ENCODE measurements around the gene PRIMA1.

Gene PRIMA1

DNA sequence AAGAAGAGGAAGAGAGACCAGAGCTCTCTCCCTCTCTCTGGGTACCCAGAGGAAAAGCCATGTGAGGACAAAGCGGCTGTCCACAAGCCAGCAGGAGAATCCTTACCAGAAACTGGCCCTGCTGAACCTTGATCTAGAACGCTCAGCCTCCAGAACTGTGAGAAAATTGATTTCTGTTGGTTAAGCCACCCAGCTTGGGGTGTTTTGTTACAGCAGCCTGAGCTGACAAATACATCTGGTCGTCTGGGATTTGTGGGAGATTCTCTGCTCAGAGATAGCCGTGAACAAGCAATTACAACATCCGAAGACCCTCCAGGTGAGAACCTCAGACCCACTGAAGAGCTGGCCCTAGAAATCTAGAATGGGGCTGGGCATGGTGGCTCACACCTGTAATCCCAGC is 6.5 kb upstream of the PRIMA1 start:
- DNase-seq (ENCODE audit: low spot score), result no peak

DNA sequence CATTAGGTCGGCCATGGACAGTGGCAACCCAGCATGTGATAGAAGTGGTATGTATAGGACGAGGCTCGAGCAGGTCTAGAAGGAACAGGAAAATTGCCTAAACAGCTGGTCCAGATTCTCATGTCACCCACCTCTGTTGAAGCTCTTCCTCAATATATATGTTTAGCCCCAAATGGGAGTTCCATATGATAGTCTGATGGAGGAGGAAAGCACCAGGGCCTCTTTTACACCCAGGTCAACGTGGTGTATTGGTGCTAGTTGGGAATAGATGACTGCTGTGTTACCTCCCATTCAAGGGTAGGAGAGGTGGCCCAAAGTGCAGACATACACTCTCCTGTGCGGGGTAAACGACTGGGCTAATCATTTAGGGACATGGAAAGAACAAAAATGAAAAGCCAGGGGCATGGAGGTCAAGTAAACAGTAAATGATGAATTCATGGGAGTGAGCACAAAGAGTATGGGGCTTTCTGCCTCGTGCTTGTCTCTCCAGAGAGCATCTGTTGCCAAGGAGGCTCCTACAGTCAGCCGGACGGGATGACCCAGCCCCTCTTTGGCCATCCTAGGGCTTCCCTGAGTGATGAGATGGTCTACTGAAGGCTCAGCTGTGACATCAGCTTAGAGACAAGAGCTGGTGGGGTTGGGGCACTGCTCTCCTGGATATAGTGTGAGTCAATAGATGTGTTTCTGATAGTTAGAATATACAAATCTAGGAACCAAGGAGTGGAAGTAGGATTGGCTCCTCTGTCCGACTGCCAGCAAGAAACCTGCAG is 5.5 kb upstream of the PRIMA1 start:
- DNase-seq (ENCODE audit: low spot score), result no peak

DNA sequence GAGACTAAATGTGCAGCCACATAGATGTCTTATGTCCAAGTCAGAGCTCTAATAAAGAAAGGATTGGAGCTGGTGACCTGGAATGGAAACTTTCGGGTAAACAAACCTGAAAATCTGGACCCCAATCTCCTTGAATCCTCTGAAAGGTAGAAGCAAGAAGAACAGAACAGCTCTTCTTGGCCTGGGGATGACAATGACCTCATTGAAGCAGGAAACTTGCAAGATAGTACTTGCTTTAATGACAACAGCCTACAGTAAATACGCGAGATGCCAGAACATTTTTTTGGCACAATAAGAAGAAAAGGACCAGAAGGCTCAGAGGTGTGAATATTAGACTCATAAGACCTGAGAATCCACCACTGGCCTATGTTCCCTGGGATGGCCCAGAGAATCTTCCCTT is 4.1 kb upstream of the PRIMA1 start:
- DNase-seq (ENCODE audit: low spot score), result no peak

DNA sequence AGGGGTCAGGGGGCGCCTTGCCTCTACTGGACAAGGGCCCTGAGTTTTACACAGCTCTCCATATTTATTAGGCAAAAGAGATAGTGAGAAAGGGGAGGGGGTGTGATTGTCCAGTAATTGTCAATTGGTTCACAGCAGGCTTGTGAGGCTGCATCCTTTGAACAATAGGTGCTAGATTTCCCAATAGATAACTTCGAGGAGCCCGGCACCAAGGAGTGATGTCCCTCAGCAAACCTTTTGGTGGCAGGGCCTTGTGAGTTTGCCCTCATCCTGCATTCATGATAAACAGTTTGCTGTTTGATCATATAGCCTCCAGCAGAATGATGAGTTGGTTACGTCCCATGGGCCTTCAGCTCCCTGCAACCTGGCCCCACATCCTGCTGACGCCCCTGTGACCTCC is 2.7 kb upstream of the PRIMA1 start:
- no peak for DNase-seq (ENCODE audit: low spot score)

DNA sequence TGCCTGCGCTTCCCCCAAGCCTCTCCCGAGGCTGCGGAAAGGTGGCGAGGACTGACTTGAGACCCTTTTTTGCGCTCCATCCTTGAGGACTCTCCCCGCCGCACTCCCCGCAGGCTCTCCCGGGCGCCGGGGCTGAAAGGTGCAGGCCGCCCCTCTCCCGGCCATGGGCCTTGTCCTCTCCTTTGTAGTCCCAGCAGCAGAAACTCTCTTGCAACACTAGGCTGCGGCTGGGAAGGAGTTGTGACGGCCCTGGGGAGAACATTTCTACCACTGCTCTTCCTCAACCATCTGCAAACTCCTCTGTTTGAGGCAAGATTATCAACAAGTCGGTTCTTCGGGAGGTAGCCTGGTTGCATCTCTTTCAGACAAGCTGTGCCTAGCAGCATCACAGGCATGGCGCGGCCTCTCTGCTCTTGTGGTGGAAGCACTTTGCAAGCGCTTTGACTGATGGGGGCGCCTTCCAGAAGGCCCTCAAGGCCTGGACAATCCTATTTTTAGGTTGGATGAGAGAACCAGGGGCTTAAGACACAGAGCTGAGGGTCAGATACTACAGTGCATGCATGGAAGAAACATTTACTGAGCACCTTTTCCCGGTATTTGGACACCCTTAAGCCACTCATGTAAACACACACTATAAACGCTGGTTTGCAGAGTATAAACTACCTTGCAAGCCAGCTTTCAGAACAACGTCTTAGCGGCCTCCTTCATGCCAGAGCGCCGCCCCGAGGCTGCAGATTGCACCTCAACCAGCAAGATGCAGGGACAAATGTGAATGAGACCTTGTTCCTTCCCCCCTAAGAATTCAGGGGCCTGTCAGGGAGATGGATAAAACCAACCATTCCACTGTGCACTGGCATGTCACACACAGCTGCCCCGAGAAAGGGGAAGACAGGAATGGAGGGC is 1.2 kb upstream of the PRIMA1 start:
- no peak for DNase-seq (ENCODE audit: low spot score)

DNA sequence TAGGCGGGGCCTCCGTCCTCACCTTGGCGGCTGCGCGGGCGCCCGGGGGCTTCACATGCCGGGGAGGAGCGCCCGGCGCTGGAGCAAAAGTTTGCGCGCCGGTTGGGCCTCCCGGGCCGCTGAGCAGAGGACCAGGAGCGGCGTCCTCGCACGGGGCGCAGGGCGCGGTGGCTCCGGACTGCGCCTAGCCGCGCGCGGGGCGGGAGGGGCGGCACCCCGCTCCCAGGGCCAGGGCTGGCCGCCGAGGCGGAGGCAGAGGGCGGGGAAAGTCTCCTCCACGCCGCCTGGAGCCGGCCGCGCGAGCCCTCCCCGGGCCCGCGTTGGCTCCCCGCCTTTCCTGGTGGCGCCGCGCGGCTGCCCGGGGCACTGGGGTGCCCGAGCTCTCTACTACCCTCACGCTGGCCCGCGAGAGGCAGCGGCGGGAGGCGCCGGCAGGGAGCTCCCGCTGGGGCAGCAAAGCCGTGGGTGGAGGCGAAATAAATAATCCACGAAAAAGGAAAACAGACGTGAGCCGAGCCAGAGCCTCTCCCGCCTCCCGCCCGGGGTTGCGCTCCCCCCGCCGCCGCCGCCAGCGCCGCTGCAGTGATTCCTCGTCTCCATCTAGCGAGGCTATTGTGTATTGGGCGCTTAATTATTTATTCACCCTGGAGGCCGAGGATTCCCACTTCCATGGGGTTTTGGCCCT is 400 bp upstream of the PRIMA1 start:
- DNase-seq (ENCODE audit: low spot score), result no peak

DNA sequence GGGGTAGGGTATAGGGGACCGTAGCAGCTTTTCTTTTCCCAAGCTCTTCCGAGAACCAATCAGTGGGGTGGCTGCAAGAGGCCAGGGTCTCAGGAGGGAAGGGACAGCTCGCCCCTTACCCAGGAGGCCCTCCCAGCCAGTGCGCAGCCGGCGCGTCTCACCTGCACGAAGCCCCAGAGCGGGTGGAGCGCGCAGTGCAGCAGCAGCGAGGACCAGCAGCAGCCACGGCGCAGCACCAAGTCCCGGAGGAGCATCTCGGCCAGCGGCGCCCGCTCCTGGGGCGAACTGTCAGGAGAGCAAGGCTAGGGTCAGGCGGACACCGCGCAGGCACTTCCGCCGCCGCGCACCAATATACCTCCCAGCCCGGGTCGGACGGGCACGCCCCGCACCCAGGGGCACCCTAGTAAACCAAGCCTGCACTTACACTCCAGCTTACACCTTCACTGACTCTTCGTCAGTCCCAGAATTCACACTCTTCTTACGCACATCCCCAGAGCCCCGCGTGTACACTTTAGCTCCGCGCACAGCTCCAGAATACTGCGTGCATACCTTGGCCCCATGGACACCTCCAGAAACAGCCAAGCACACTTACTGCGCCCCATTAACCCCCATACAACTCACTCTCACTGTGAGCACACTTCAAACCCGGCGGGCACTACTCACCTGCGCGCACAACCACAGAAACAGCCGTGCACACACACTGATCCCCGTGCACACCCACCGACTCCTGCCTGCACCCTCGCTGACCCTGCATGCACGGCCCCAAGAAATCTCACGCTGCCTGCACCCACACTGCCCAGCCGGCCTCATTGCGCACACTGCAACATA is 606 bp downstream of the PRIMA1 start:
- no peak for DNase-seq (ENCODE audit: low spot score)

DNA sequence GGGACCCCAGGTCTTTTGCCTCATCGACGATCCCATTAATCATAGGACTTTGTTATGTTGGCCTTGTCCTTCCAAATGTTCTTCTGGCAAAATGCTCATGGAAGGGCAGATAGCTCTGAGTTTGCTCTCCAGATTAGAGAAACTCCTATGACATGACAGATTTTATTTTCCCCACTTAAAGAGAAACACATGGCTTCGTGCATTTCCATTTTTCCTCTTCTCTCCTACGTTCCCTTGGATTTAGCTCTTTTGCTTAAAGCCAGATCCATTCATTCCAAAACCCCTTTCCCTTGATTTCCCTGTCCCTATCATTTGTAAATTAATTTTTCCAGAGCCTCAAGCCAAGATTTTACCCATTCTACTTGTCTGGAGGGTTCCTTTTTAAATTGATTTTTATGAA is 2.9 kb downstream of the PRIMA1 start:
- no peak for DNase-seq (ENCODE audit: low spot score)

DNA sequence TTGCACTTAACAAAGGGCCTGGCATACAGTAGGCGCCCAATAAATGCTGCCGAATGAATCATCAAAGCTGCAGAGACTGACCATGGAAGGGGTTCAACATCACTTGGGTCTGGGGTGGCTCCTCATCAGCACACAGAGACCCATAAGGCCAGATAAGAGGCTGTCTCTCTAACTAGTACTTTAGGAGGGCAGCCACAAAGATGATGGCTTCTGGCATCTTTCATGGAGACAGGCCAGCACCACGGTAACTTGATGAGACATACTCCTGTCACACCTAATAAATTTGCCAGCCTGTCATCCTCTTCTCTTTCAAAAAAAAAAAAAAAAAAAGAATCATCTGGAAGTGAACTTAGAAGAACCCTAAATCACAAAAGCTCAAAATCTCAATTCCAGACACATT is 3.4 kb downstream of the PRIMA1 start:
- no peak for DNase-seq (ENCODE audit: low spot score)

DNA sequence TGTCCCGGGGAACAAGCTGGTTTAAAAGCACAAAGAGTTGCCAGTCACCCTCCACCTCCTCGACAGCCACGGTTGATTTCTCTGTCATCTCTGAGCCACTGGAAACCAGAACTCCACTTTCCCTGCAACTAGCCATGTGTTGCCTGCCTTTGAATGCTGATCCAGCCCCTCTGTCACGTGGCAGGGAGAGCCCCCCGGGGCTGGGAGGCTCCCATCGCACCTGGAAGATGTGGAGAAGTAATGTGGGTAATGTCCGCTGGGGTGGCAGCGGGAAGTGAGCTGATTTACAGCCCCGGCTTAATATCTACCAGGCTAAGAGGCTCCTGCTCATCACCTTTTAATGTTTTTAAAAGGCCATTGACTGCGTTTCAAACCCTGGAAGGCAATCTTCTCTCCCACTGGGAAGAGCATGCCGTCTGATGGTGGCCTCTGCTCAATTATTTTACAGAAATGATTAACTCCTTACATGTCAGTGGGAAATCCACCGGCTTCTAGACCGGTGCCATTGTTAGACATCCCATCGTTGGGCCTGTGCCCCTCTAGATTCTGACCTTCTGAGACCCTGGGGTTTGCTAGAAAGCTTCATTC is 7.4 kb downstream of the PRIMA1 start:
- no peak for DNase-seq (ENCODE audit: low spot score)

DNA sequence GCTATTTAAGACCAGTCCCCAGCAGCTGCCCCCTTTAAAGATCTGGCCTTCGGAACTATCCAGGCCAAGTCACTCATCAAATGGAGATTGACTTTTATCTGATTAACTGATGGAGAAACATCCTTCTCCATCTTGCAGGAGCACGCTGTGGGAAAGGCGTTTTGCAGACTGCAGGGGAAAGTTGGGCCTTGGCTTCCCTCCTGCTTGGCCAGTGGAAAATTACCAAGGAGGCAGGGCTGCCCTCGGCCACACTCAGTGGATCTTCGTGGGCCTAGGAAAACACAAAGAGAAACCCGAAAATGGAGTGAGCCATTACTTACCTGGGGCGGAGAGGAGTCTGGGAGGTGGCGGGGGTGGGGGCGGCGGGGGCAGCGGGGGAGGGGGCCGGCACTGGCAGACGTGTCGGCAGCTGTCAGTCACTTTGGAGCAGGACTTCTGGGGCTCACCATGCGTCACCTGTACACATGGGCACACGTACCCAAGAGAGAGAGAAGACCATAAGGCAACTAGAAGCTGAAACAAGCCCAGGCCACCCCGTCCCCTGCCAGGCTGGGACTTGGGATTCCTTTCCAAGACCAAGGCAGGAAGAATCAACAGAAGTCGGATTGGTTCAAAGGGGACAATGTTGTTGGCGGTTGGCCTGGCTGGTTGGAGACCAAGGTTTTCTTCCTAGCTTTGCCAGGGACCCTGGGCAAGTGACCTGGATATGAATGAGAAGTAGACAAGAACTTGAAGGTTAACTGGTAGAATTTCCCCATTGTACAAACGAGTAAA is 9.2 kb downstream of the PRIMA1 start:
- DNase-seq (ENCODE audit: low spot score), result no peak

DNA sequence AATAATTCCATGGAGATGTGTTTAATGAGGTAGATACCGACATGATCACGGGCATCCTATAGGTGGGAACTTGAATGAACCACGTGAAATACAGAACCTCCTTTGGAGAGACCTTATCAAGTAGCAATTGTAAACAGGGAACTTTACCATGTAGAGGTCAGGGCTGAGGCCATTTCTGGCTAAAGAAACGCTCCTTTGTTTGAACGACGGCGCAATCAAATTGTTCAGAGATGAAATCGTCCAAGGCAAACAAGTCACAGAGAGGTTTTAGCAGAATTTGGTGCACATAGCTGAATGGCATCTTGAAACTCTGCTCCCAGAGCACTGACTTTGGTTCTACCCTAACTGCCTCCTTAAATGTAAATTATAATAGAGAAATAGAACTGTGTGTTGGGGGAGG is 9.8 kb downstream of the PRIMA1 start:
- DNase-seq (ENCODE audit: low spot score), result no peak

DNA sequence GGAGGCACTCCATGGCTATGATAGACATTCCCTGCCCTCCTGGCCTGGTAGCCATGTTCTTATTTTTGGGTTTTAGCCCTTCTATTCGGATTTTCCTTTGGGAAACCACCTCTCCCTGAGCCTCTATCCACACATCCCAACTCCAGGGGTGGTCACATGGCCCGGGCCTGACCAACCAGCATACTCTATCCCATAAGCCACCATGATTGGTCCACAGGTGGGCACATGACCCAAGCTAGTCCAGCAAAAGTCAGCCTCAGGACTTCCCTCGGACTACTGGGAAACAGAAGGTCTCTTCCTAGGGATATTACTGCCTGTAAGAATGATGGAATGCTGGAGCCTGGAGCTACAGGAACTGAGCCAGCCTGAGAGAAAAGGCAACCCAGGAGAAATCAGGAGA is 12.5 kb downstream of the PRIMA1 start:
- DNase-seq (ENCODE audit: low spot score), result no peak

DNA sequence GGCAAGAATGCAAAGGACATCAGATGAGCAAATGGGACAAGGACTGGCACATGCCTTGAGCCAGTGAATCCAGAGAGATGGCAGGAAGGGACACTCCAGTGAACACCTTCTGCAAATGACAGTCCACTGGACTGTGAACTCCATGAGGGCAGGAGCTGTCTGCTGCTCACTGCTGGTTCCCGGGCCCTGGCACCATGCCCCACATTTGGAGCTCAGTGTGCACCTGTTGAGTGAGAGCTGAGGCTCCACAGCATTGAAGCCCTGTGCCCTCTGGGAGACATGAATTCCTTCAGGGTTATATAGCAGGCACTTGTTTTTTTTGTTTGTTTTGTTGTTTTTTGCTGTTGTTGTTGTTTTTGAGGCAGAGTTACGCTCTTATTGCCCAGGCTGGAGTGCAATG is 13.1 kb downstream of the PRIMA1 start:
- no peak for DNase-seq (ENCODE audit: low spot score)

DNA sequence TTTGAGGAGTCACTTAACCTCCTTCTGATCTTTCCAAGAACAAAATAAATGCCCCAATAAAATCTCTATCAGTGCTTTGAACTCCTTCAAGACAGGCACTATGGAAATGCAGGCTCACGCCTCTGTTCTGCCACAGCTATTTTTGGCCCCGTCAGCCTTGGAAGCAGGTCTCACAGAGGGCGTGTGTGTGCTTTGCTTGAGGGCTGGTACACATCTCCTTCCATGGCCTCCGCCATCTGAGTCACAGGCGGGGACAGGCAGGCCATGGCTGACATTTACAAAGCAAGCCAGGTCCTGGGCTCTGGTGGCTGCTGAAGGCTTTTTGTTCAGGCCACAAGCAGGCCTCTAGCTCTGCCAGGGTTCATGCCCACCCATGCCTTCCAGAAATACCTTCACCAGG is 16.0 kb downstream of the PRIMA1 start:
- no peak for DNase-seq (ENCODE audit: low spot score)

DNA sequence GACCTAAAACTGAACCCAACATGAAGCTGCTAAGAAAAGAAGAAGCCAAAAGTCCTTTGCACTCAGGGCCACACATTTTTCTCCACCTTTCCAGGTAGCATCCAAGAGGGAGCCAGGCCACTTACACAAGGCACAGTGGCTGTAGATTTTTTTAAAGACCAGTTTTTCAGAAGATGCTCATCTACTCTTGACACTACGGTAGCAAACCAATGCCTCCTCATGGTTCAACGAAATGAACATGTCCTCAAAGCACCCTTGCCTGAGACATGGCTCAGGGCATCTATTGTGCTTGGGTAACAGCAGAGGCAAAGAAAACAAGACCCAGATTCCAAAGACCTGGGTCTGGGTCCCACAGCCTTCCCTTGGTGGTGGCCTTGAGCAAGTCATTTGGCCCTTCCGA is 22.3 kb downstream of the PRIMA1 start:
- DNase-seq (ENCODE audit: low spot score), result no peak

DNA sequence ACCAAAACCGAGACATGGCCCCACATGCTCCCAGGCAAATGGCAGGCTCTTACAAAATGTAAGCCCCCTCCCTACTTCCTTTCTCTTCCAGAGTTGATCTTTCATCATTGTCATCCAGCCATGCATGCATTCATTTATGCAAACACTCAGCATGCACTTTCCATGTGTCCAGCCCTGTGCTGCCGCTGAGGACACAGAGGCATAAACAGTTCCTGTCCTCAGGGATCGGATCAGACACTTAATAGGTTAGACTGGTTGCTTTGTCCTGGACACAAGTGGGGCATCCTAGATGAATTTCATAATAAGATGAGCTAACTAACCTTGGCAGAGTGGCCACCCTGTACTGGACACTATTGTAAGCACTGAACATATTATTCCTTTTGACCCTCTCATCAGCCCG is 23.1 kb downstream of the PRIMA1 start:
- no peak for DNase-seq (ENCODE audit: low spot score)

DNA sequence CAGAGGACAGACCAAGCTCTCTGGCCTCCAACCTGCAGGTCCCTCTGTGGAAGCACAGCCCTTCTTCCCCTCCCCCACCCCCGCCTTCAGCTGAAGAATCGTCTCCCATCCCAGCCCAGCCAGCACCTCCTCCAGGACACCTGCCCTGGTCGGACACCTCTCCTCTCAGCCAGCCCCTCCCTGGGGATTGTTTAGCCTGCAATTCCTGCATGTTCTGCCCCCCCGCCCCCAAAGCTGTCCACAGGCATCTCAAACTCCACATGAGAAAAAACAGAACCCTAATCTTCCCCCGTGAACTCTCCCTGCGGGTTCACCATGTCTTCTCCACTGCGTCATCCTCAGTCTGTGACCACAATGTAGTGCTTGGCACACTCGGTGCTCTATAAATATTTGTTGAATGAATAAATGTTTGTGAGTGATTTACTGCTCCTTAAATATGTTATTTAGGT is 24.1 kb downstream of the PRIMA1 start:
- no peak for DNase-seq (ENCODE audit: low spot score)

DNA sequence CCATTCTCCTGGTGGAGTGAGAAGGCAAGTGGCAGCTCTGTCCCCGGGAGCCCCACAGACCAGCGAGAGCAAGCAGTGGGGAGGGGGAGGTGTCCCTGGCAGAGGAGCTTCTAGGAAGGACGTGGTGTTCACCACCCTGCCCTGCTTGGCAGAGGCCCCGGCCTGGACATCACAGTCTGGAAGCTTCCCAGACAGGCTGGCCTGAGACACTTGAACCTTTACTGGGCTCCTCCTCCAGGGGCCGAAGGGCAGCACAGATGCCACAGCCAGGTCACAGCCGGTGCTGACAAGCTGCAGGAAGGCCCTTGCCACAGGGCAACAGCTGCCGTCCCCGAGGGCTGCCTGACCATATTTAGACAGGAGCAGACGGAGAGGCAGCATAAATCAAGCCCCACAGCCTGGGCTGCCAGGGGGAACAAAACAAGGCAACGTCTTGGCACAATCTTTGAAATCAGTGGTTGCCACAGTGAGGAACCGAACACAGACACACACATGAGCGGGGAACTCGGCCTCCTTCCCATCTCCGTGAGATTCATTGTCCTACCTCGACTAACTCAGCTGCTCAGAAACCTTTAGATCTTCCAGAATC is 28.5 kb downstream of the PRIMA1 start:
- no peak for DNase-seq (ENCODE audit: low spot score)

DNA sequence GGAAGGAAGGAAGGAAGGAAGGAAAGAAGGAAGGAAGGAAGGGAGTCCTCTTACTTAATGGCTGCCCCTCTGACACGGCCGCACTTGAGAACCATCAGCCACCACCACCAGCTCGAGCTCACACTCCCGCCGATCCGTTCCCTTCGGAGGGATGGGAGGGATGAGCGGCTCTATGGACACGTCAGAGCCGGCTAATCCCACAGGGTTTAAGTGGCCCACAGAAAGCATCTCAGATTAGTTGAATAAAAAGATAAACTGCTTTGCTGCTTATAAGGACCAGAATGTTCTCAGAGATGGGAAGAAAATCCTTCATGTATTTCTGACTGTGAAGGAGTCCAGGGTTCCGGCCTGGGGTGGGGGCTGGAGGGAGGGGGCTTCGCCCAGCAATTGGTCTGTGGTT is 31.1 kb downstream of the PRIMA1 start:
- no peak for DNase-seq (ENCODE audit: low spot score)

All from CD4-positive, alpha-beta T cell treated with Interleukin-2 at 100 ng/mL for 4 hours (primary cell).